Neuronal stem cell (in vitro differentiated cells): Measurements from ENCODE around the gene MBD2.

Source experiments
- DNase-seq: peaks from one replicate; pipeline ENCODE4 v3.0.0-alpha.2; 2013; ENCODE audit warnings: low spot score
- H2AFZ ChIP-seq: one replicate; pipeline ENCODE4 v1.6.1; 2013; ENCODE audit warnings: mild to moderate bottlenecking, low read length, inconsistent platforms
- H2AK5ac ChIP-seq: 2 replicates; pipeline ENCODE4 v1.6.1; 2013; ENCODE audit warnings: low read depth, mild to moderate bottlenecking, inconsistent platforms, low read length, moderate library complexity, mixed read lengths
- H2BK120ac ChIP-seq: 2 replicates; pipeline ENCODE4 v1.6.1; 2013; ENCODE audit warnings: low read depth, mild to moderate bottlenecking, inconsistent platforms, low read length, moderate library complexity, mixed read lengths
- H2BK12ac ChIP-seq: one replicate; pipeline ENCODE4 v1.6.1; 2013; ENCODE audit warnings: low read length, inconsistent platforms
- H2BK15ac ChIP-seq: 2 replicates; pipeline ENCODE4 v1.6.1; 2013; ENCODE audit warnings: mild to moderate bottlenecking, low read length, inconsistent platforms, mixed read lengths
- H2BK5ac ChIP-seq: one replicate; pipeline ENCODE4 v1.6.1; 2013; ENCODE audit warnings: inconsistent platforms, mild to moderate bottlenecking, low read length, moderate library complexity
- H3K14ac ChIP-seq: one replicate; pipeline ENCODE4 v1.6.1; 2013; ENCODE audit warnings: low read length, inconsistent platforms
- H3K18ac ChIP-seq: 2 replicates; pipeline ENCODE4 v1.6.1; 2013; ENCODE audit warnings: low read length, inconsistent platforms
- H3K23ac ChIP-seq: 2 replicates; pipeline ENCODE4 v1.6.1; 2013; ENCODE audit warnings: low read depth, mild to moderate bottlenecking, mixed read lengths, low read length, inconsistent platforms; ENCODE audit not compliant: poor library complexity
- H3K27ac ChIP-seq: replicated peaks from 3 replicates; pipeline ENCODE4 v1.5.1; 2013; ENCODE audit warnings: low read length, inconsistent platforms
- H3K27me3 ChIP-seq, 3 experiments: 2 replicates each; pipeline ENCODE4 v1.6.1; 2013; ENCODE audit warnings: low read length in 3 of 3, mild to moderate bottlenecking in 2 of 3, inconsistent platforms in 1 of 3, low read depth in 1 of 3, mixed read lengths in 1 of 3, moderate library complexity in 1 of 3; ENCODE audit not compliant: control insufficient read depth in 3 of 3, insufficient read depth in 3 of 3
- H3K36me3 ChIP-seq, 2 donors: replicated peaks in 1 of 2; 2 replicates each; pipeline ENCODE4 v1.6.1; 2013; ENCODE audit warnings: low read length in 2 of 2; ENCODE audit not compliant: control insufficient read depth in 2 of 2, insufficient read depth in 2 of 2
- H3K4ac ChIP-seq: 2 replicates; pipeline ENCODE4 v1.6.1; 2013; ENCODE audit warnings: inconsistent platforms, mild to moderate bottlenecking, low read length, moderate library complexity
- H3K4me1 ChIP-seq, 2 donors: 1 replicate in 1 of 2; 2 replicates in 1 of 2; pipeline ENCODE4 v1.6.1; 2013; ENCODE audit warnings: low read length in 2 of 2, low read depth in 1 of 2; ENCODE audit not compliant: control insufficient read depth in 2 of 2, insufficient read depth in 1 of 2
- H3K4me2 ChIP-seq: one replicate; pipeline ENCODE4 v1.6.1; 2013; ENCODE audit warnings: mild to moderate bottlenecking, low read length, inconsistent platforms; ENCODE audit not compliant: insufficient read depth, poor library complexity, severe bottlenecking
- H3K4me3 ChIP-seq, 2 donors: 2 replicates each; pipeline ENCODE4 v1.5.1; 2013; ENCODE audit warnings: low read length in 2 of 2, mild to moderate bottlenecking in 2 of 2, inconsistent platforms in 1 of 2, moderate library complexity in 1 of 2
- H3K79me1 ChIP-seq: one replicate; pipeline ENCODE4 v1.6.1; 2013; ENCODE audit warnings: low read depth, mild to moderate bottlenecking, inconsistent platforms, low read length, moderate library complexity
- H3K9ac ChIP-seq: one replicate; pipeline ENCODE4 v1.6.1; 2013; ENCODE audit warnings: mild to moderate bottlenecking, low read depth, low read length, inconsistent platforms; ENCODE audit not compliant: poor library complexity
- H3K9me3 ChIP-seq, 2 donors: replicated peaks in 1 of 2; 2 replicates each; pipeline versions ENCODE3 to v1.6.1; 2013; ENCODE audit warnings: low read length in 2 of 2, mild to moderate bottlenecking in 2 of 2, inconsistent platforms in 1 of 2, low read depth in 1 of 2, mixed read lengths in 1 of 2, moderate library complexity in 1 of 2; ENCODE audit not compliant: control insufficient read depth in 2 of 2, insufficient read depth in 1 of 2
- H4K8ac ChIP-seq: one replicate; pipeline ENCODE4 v1.6.1; 2013; ENCODE audit warnings: low read depth, mild to moderate bottlenecking, inconsistent platforms, low read length, moderate library complexity
- H4K91ac ChIP-seq: one replicate; pipeline ENCODE4 v1.6.1; 2013; ENCODE audit warnings: low read length, low read depth, mild to moderate bottlenecking, inconsistent platforms; ENCODE audit not compliant: poor library complexity
- WGBS, 2 donors: extraction: QIAGEN DNeasy Blood & Tissue Kit; methylation state at CpG; one replicate each; pipeline ENCODE4 v1.1.7; 2013; ENCODE audit warnings: missing lambda C conversion rate in 2 of 2, mixed read lengths in 1 of 2; ENCODE audit not compliant: insufficient read length in 2 of 2, insufficient replicate concordance in 1 of 2; ENCODE audit errors: extremely low coverage in 2 of 2; 5-methylcytosine and 5-hydroxymethylcytosine counted together

Gene MBD2

DNA sequence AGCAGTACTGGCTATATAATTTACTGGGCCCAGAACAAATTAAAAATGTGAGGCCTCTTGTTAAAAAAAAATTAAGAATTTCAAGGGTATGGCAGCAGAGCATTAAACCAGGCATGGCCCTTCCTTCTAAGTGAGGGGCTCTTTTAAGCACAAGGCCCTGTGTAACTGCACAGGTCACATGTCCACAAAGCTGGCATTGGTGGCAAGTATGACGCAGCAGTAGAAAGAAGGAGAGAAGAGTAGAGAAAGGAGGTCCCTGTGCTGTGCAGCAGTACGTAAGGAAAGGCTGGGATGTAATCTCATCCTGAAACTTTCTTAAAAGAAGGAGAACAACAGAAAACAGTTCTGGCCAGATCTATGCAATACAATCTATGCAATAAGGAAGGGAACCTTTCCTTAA lies 51.2 kb downstream of the MBD2 start:
- Histone ChIP-seq H3K4me2 (no peak overlapping the region), H2BK5ac (no peak overlapping the region), H3K18ac (no peak overlapping the region), H4K91ac (no peak overlapping the region), H4K8ac (no peak overlapping the region), H3K27me3 (no peaks in the 10 kb centered on the region), H2BK120ac (no peak overlapping the region), H3K4me3 (no peak overlapping the region), H2BK15ac (no peak overlapping the region), H2AK5ac (no peak overlapping the region), H3K9ac (no peak overlapping the region), H3K23ac (no peak overlapping the region), H3K36me3 (no peaks in the 10 kb centered on the region), H2AFZ (no peak overlapping the region), H3K27ac (no peak overlapping the region), H3K9me3 (no peaks in the 10 kb centered on the region), H3K14ac (no peak overlapping the region), H3K4me1 (peaks cover 0 to 2% of the 10 kb centered on the region in 2 donors), H3K4ac (no peak overlapping the region), H3K79me1 (no peaks in the 10 kb centered on the region), H2BK12ac (no peak overlapping the region)
- DNase-seq = no peak
- no CpG with 5 or more reads among the region's 2 CpGs for WGBS, 2 donors

DNA sequence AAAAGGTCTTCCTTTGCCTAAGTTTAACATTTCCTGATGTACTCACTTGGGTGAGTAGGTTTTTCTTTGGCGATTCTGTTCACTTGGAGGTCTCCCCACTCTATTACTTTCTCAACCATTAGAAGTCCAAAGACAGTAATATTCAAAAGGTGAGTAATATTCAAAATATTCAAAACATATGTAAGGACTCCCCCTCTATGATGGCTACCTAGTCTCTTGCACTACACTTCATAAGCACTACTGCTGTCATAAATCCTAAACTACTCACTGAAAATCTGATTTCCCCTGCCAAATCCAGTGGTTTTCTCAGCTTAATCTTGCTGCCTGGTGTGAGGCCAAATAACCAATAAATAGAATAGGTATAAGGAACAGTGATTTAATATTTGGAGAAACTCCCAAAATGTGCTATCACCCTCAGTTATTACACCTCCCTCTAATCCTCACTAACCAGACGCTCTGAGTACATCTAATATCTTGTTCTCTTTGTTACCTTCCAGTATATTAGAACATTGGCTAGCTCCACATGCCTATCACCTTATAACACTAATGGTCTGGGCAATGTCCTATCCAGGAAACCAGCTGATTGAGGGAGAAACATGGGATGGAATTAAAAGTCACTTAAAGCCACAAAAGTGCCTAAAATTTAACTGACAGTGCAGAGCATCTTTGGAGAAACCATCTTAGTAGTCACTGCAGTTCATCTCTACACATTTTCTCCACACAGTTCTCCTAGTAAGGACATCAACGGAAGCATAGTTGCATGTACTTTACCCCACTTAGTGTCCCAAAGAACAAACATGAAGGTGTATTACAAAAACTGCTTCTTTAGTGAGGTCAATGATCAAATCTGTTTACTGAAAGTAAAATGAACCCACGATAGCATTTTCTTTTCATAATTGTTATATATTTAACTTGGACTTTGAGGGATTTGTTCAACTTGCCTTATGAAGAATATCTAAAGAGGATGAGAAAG lies 54.8 kb downstream of the MBD2 start:
- no peaks in the 10 kb centered on the region for H3K27me3 ChIP-seq
- no CpG with 5 or more reads among the region's 4 CpGs for WGBS, 2 donors
- no peak for DNase-seq

DNA sequence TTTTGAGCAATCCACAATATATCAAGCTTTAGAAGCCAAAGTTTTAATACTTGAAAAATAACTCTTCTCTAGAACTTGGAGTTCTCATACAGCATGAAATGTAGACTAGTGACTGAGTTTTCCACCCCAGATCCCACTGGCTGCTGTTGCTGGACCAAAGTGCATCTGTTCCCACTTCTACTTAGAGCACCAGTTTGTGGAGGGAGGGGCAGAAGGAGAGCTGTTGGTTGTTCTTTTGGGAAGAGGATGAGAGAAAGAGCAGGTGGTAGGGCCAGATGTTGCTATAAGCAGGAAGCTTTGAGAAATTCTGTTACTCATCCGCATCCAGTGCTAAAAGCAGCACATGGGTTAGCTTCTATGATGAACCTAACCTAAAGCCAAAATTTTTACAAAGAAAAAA lies 59.0 kb downstream of the MBD2 start:
- Histone ChIP-seq H3K23ac (no peak overlapping the region), H3K9ac (no peak overlapping the region), H3K27ac (no peak overlapping the region), H2BK12ac (no peak overlapping the region), H3K36me3 (peaks cover 0 to 26% of the 10 kb centered on the region in 2 donors), H3K14ac (no peak overlapping the region), H3K4me1 (no peaks in the 10 kb centered on the region), H3K4ac (no peak overlapping the region), H4K8ac (no peak overlapping the region), H2AFZ (no peak overlapping the region), H3K4me3 (no peak overlapping the region), H2AK5ac (no peak overlapping the region), H4K91ac (no peak overlapping the region), H3K79me1 (no peaks in the 10 kb centered on the region), H2BK120ac (no peak overlapping the region), H3K27me3 (no peaks in the 10 kb centered on the region), H2BK5ac (no peak overlapping the region), H3K18ac (no peak overlapping the region), H2BK15ac (no peak overlapping the region), H3K4me2 (no peak overlapping the region), H3K9me3 (no peaks in the 10 kb centered on the region)
- DNase-seq = no peak
- WGBS, 2 donors = no CpG with 5 or more reads among the region's 1 CpG

More for the DNA sequence above, 54.8 kb downstream of the MBD2 start:
- H3K4me1 ChIP-seq = no peaks in the 10 kb centered on the region
- no peak overlapping the region for H3K27ac ChIP-seq
- no peak overlapping the region for H2BK12ac ChIP-seq
- H2AFZ ChIP-seq = no peak overlapping the region
- H2BK5ac ChIP-seq = no peak overlapping the region
- no peaks in the 10 kb centered on the region for H3K79me1 ChIP-seq
- no peak overlapping the region for H2AK5ac ChIP-seq
- H3K14ac ChIP-seq = no peak overlapping the region
- H2BK120ac ChIP-seq = no peak overlapping the region
- H3K4me2 ChIP-seq = no peak overlapping the region
- no peak overlapping the region for H4K8ac ChIP-seq
- H3K36me3 ChIP-seq = no peaks in the 10 kb centered on the region
- H3K9me3 ChIP-seq = no peaks in the 10 kb centered on the region
- no peak overlapping the region for H3K23ac ChIP-seq
- no peak overlapping the region for H3K18ac ChIP-seq
- H3K4me3 ChIP-seq = no peak overlapping the region
- H4K91ac ChIP-seq = no peak overlapping the region
- H3K4ac ChIP-seq = no peak overlapping the region
- no peak overlapping the region for H2BK15ac ChIP-seq
- H3K9ac ChIP-seq = no peak overlapping the region

DNA sequence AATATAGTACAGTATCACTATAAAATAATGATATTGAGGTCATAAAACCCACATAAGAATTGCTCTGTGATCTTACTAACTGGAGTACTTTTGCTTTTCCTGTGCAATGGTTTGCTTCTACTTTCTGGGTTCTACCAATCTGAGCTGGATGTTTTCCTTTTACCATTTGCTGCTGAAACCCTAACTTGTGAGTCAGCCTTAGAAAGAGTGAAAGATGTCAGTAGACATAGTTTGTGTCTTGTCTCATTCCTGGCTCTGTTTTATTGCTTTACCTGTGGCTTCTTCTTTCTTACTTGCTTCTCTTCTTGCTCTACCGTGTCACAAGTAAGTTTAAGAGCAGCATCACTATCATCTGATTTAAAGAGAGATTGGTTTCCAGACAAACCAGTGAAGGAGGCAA lies 61.0 kb downstream of the MBD2 start:
- Histone ChIP-seq H2BK5ac (no peak overlapping the region), H4K8ac (no peak overlapping the region), H4K91ac (no peak overlapping the region), H3K4ac (no peak overlapping the region), H2AK5ac (no peak overlapping the region), H2AFZ (no peak overlapping the region), H2BK15ac (no peak overlapping the region), H2BK120ac (no peak overlapping the region), H3K36me3 (peaks cover 0 to 39% of the 10 kb centered on the region in 2 donors), H3K27ac (no peak overlapping the region), H3K27me3 (no peaks in the 10 kb centered on the region), H3K4me3 (no peak overlapping the region), H3K9ac (no peak overlapping the region), H3K4me2 (no peak overlapping the region), H3K4me1 (no peaks in the 10 kb centered on the region), H3K23ac (no peak overlapping the region), H2BK12ac (no peak overlapping the region), H3K18ac (no peak overlapping the region), H3K14ac (no peak overlapping the region), H3K79me1 (no peaks in the 10 kb centered on the region), H3K9me3 (no peaks in the 10 kb centered on the region)
- no peak for DNase-seq
- no CpG with 5 or more reads among the region's 1 CpG for WGBS, 2 donors
